Upper lobe of right lung (tissue), 1 donor: ENCODE data around the gene BMP6. TPM values are rescaled to one million over a fixed set of nuclear protein-coding genes. Genes with fewer than 3 reads are reported as not detected.

Experiments used
- ATAC-seq: fragments of 200-7000 bp; cut with Tn5 transposase; one replicate; pipeline ENCODE4 v1.9.1; 2020; ENCODE audit warnings: mild to moderate bottlenecking, moderate library complexity
- DNase-seq: peaks from one replicate; pipeline ENCODE4 v3.0.0-alpha.2; 2020
- H3K27ac ChIP-seq: fragments of 200-600 bp; one replicate; pipeline ENCODE4 v1.8.0; 2022
- H3K27me3 ChIP-seq: fragments of 200-600 bp; one replicate; pipeline ENCODE4 v1.8.0; 2022; ENCODE audit warnings: mild to moderate bottlenecking
- H3K36me3 ChIP-seq: fragments of 200-600 bp; one replicate; pipeline ENCODE4 v1.8.0; 2022
- H3K4me1 ChIP-seq: fragments of 200-600 bp; one replicate; pipeline ENCODE4 v1.8.0; 2022
- H3K4me3 ChIP-seq: fragments of 200-600 bp; one replicate; pipeline ENCODE4 v1.8.0; 2022; ENCODE audit warnings: mild to moderate bottlenecking
- H3K9me3 ChIP-seq: fragments of 200-600 bp; one replicate; pipeline ENCODE4 v1.8.0; 2022
- intact Hi-C: fragments of 100-400 bp; cut with DNase I; formaldehyde crosslinking; loops from one replicate; pipeline ENCODE4 v1.11.0; 2022
- total RNA-seq: library from RNA; stranded (reverse); fragmentation: NEBNext Ultra II Directional; extraction: Animal tissue kit (Norgen Biotek cat#: 25700); gene quantifications from one replicate; pipeline ENCODE4 v1.2.1, GENCODE V29; 2021
- TF ChIP-seq, protein P1 (sequence below): fragments of 200-600 bp; IDR thresholded peaks from one replicate; pipeline ENCODE4 v1.8.0; 2022; ENCODE audit warnings: antibody characterized with exemption
- donor health status: DM: no; HTN: yes; CAD: no; lungs with severe emphysema.

The BMP6 gene
- total RNA-seq, 1 donor from 2014 or later = 6.6 TPM

DNA sequence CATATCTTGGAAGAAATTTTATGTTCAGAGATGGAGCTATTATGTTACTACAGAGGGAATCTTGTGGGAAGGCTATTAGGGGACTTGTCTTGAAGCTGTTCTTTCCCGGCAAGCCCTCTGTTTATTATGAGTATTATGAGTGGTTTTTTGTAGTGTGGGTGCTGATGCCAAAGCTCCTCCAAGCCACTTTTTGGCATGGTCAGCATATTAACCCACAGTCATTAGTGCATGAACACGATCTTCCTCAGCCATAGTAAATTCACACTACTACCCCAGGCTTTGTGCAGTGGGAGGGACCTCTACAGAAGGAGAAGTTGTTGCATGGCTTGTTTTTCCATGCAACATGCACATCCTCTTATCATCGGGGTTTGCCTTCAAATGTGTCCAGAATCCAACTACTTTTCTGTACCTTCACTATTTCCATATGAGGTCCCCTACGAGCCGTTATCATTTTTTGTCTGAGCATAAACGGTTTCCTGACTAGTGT, 6.5 kb upstream of the BMP6 start:
- Histone ChIP-seq H3K9me3 (peaks cover 3% of the 10 kb centered on the region), H3K4me3 (no peak overlapping the region), H3K36me3 (no peaks in the 10 kb centered on the region), H3K27me3 (no peaks in the 10 kb centered on the region), H3K27ac (no peak overlapping the region), H3K4me1 (no peaks in the 10 kb centered on the region)
- TF ChIP-seq, protein P1, sequence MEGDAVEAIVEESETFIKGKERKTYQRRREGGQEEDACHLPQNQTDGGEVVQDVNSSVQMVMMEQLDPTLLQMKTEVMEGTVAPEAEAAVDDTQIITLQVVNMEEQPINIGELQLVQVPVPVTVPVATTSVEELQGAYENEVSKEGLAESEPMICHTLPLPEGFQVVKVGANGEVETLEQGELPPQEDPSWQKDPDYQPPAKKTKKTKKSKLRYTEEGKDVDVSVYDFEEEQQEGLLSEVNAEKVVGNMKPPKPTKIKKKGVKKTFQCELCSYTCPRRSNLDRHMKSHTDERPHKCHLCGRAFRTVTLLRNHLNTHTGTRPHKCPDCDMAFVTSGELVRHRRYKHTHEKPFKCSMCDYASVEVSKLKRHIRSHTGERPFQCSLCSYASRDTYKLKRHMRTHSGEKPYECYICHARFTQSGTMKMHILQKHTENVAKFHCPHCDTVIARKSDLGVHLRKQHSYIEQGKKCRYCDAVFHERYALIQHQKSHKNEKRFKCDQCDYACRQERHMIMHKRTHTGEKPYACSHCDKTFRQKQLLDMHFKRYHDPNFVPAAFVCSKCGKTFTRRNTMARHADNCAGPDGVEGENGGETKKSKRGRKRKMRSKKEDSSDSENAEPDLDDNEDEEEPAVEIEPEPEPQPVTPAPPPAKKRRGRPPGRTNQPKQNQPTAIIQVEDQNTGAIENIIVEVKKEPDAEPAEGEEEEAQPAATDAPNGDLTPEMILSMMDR = no peak
- DNase-seq (no peak), ATAC-seq (no peak)
- intact Hi-C loops = no loop called here

DNA sequence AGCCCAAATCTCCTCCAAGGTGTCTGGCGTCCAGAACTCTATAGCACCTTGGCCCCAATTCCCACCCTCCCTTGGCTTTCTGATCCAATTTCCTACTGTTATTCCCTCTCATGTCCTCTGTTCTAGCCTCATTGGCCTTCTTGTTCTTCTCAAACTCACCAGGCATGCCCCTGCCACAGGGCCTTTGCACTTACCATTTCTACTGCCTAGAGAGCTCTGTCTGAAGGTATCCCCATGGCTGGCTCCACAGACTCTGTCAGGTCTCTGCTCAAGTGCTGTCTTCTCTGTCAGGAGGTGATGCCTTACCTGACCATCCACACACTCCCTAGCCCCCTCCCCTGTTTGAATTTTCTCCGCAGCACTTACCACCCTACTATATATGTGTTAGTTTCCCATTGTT, 5.6 kb upstream of the BMP6 start:
- H3K27me3 ChIP-seq = no peaks in the 10 kb centered on the region
- H3K4me3 ChIP-seq = no peak overlapping the region
- no peak overlapping the region for H3K27ac ChIP-seq
- no peaks in the 10 kb centered on the region for H3K4me1 ChIP-seq
- no peak for DNase-seq
- intact Hi-C loops = loop anchor here (5.0 kb wide), 1 partner anchor 332 kb away; no protein-coding TSS in a partner anchor
- peaks cover 3% of the 10 kb centered on the region for H3K9me3 ChIP-seq
- TF ChIP-seq, protein P1 = no peak
- ATAC-seq = no peak
- no peaks in the 10 kb centered on the region for H3K36me3 ChIP-seq

DNA sequence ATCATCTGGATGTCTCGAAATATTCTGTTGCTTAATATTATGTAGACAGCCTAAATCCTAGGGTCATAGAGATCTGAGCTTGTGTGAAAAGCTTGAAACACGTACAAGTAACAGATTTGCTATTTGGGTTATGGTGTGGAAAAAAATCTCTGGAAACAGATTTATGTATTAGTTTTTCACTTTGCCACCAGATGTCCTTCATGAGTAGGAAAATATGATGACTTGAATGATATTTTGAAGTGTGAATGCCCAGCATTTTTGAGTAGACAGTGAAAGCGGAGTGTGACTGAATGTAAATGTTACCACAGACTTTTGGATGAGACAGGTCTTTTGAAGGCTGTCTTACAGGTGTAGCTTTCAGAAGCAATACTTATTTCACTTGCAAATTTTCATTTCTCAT, 4.2 kb upstream of the BMP6 start:
- Histone ChIP-seq H3K4me3 (no peak overlapping the region), H3K27me3 (no peaks in the 10 kb centered on the region), H3K9me3 (peaks cover 2% of the 10 kb centered on the region), H3K27ac (no peak overlapping the region), H3K4me1 (peaks cover 6% of the 10 kb centered on the region), H3K36me3 (no peaks in the 10 kb centered on the region)
- TF ChIP-seq, protein P1 = peak; percentile 39
- intact Hi-C loops = loop anchor here (5.0 kb wide), 1 partner anchor 331 kb away; no protein-coding TSS in a partner anchor
- ATAC-seq (no peak), DNase-seq (no peak)

GRCh38 chr6:7723041-7723447, 2.9 kb upstream of the BMP6 start:
- Histone ChIP-seq H3K4me3 (no peak overlapping the region), H3K27me3 (peaks cover 8% of the 10 kb centered on the region), H3K36me3 (no peaks in the 10 kb centered on the region), H3K4me1 (peaks cover 10% of the 10 kb centered on the region), H3K27ac (no peak overlapping the region), H3K9me3 (no peaks in the 10 kb centered on the region)
- TF ChIP-seq, protein P1 = peak; percentile 70
- peak; percentile 76 for DNase-seq
- peak; percentile 71 for ATAC-seq
- intact Hi-C loops = loop anchor here (5.0 kb wide), 1 partner anchor 329 kb away; no protein-coding TSS in a partner anchor

- TF ChIP-seq, protein P1 = no peak
- H3K4me1 ChIP-seq = peaks cover 15% of the 10 kb centered on the region
- peaks cover 14% of the 10 kb centered on the region for H3K27me3 ChIP-seq
- no peaks in the 10 kb centered on the region for H3K36me3 ChIP-seq
- intact Hi-C loops = loop anchor here (5.0 kb wide), 1 partner anchor 329 kb away; no protein-coding TSS in a partner anchor
- DNase-seq (no peak), ATAC-seq (no peak)
- H3K4me3 ChIP-seq = no peak overlapping the region
- no peak overlapping the region for H3K27ac ChIP-seq
- no peaks in the 10 kb centered on the region for H3K9me3 ChIP-seq
These were observed 2.3 kb upstream of the BMP6 start for GRCh38 chr6:7723554-7723953.

- H3K27me3 ChIP-seq = peaks cover 31% of the 10 kb centered on the region
- intact Hi-C loops = no loop called here
These were observed 487 bp upstream of the BMP6 start for GRCh38 chr6:7725412-7725811.

More at GRCh38 chr6:7725412-7725811, 487 bp upstream of the BMP6 start:
- Histone ChIP-seq H3K9me3 (no peaks in the 10 kb centered on the region), H3K27ac (no peak overlapping the region), H3K36me3 (no peaks in the 10 kb centered on the region), H3K4me1 (peaks cover 17% of the 10 kb centered on the region), H3K4me3 (peak overlapping the region; percentile 67)
- TF ChIP-seq, protein P1 = no peak
- no peak for DNase-seq
- no peak for ATAC-seq
